ENCODE results near the gene ADIPOR2.
"Not testable (repeated sequence)": the region's sequence is repeated elsewhere in the genome, so short reads cannot be mapped to it uniquely, and the experiment has no call there.

The ADIPOR2 gene

GRCh38 chr12:1809591-1810190, 118.8 kb downstream of the ADIPOR2 start:
- H3K4me3 ChIP-seq (ENCODE audit: low read length), result no peak overlapping the region
- H2AFZ ChIP-seq (ENCODE audit: low read depth, low read length), result no peak overlapping the region
- H3K4me1 ChIP-seq (ENCODE audit: insufficient read depth, low read length), result no peaks in the 10 kb centered on the region
- H3K27me3 ChIP-seq (ENCODE audit: insufficient read depth, low read length), result peaks cover 5% of the 10 kb centered on the region
- no peaks in the 10 kb centered on the region for H3K9me3 ChIP-seq (ENCODE audit: low read length)
- no peaks in the 10 kb centered on the region for H3K36me3 ChIP-seq (ENCODE audit: insufficient read depth, low read length)

- no peak overlapping the region for H3K4me3 ChIP-seq (ENCODE audit: low read length)
- no peaks in the 10 kb centered on the region for H3K36me3 ChIP-seq (ENCODE audit: insufficient read depth, low read length)
- no peak overlapping the region for H2AFZ ChIP-seq (ENCODE audit: low read depth, low read length)
- H3K27me3 ChIP-seq (ENCODE audit: insufficient read depth, low read length), result peaks cover 5% of the 10 kb centered on the region
- no peaks in the 10 kb centered on the region for H3K9me3 ChIP-seq (ENCODE audit: low read length)
- H3K4me1 ChIP-seq (ENCODE audit: insufficient read depth, low read length), result no peaks in the 10 kb centered on the region
Observed at GRCh38 chr12:1810201-1810930, 119.5 kb downstream of the ADIPOR2 start.

GRCh38 chr12:1810931-1811280, 120.0 kb downstream of the ADIPOR2 start:
- H3K4me1 ChIP-seq (ENCODE audit: insufficient read depth, low read length), result no peaks in the 10 kb centered on the region

GRCh38 chr12:1811281-1811947, 120.5 kb downstream of the ADIPOR2 start:
- Histone ChIP-seq H2AFZ (ENCODE audit: low read depth, low read length) (no peak overlapping the region), H3K9me3 (ENCODE audit: low read length) (no peaks in the 10 kb centered on the region)

More at GRCh38 chr12:1810931-1811280, 120.0 kb downstream of the ADIPOR2 start:
- Histone ChIP-seq H2AFZ (ENCODE audit: low read depth, low read length) (no peak overlapping the region), H3K36me3 (ENCODE audit: insufficient read depth, low read length) (no peaks in the 10 kb centered on the region), H3K27me3 (ENCODE audit: insufficient read depth, low read length) (peaks cover 9% of the 10 kb centered on the region), H3K9me3 (ENCODE audit: low read length) (no peaks in the 10 kb centered on the region), H3K4me3 (ENCODE audit: low read length) (no peak overlapping the region)

GRCh38 chr12:1811948-1812291, 121.0 kb downstream of the ADIPOR2 start:
- H3K36me3 ChIP-seq (ENCODE audit: insufficient read depth, low read length), result no peaks in the 10 kb centered on the region
- H3K9me3 ChIP-seq (ENCODE audit: low read length), result peaks cover 2% of the 10 kb centered on the region
- H2AFZ ChIP-seq (ENCODE audit: low read depth, low read length), result no peak overlapping the region
- peaks cover 9% of the 10 kb centered on the region for H3K27me3 ChIP-seq (ENCODE audit: insufficient read depth, low read length)
- no peak overlapping the region for H3K4me3 ChIP-seq (ENCODE audit: low read length)
- H3K4me1 ChIP-seq (ENCODE audit: insufficient read depth, low read length), result no peaks in the 10 kb centered on the region

More at GRCh38 chr12:1811281-1811947, 120.5 kb downstream of the ADIPOR2 start:
- H3K36me3 ChIP-seq (ENCODE audit: insufficient read depth, low read length), result no peaks in the 10 kb centered on the region
- H3K27me3 ChIP-seq (ENCODE audit: insufficient read depth, low read length), result peaks cover 9% of the 10 kb centered on the region
- H3K4me1 ChIP-seq (ENCODE audit: insufficient read depth, low read length), result no peaks in the 10 kb centered on the region
- no peak overlapping the region for H3K4me3 ChIP-seq (ENCODE audit: low read length)

GRCh38 chr12:1812650-1813302, 121.9 kb downstream of the ADIPOR2 start:
- Histone ChIP-seq H3K27me3 (ENCODE audit: insufficient read depth, low read length) (peaks cover 9% of the 10 kb centered on the region), H3K36me3 (ENCODE audit: insufficient read depth, low read length) (no peaks in the 10 kb centered on the region)

GRCh38 chr12:1814266-1814665, 123.4 kb downstream of the ADIPOR2 start:
- no peak overlapping the region for H3K4me3 ChIP-seq (ENCODE audit: low read length)
- no peaks in the 10 kb centered on the region for H3K4me1 ChIP-seq (ENCODE audit: insufficient read depth, low read length)
- no peaks in the 10 kb centered on the region for H3K36me3 ChIP-seq (ENCODE audit: insufficient read depth, low read length)
- H3K27me3 ChIP-seq (ENCODE audit: insufficient read depth, low read length), result peaks cover 13% of the 10 kb centered on the region
- H3K9me3 ChIP-seq (ENCODE audit: low read length), result peaks cover 2% of the 10 kb centered on the region
- no peak overlapping the region for H2AFZ ChIP-seq (ENCODE audit: low read depth, low read length)

More at GRCh38 chr12:1812650-1813302, 121.9 kb downstream of the ADIPOR2 start:
- Histone ChIP-seq H3K4me1 (ENCODE audit: insufficient read depth, low read length) (no peaks in the 10 kb centered on the region), H3K4me3 (ENCODE audit: low read length) (no peak overlapping the region), H3K9me3 (ENCODE audit: low read length) (peaks cover 2% of the 10 kb centered on the region), H2AFZ (ENCODE audit: low read depth, low read length) (no peak overlapping the region)

DNA sequence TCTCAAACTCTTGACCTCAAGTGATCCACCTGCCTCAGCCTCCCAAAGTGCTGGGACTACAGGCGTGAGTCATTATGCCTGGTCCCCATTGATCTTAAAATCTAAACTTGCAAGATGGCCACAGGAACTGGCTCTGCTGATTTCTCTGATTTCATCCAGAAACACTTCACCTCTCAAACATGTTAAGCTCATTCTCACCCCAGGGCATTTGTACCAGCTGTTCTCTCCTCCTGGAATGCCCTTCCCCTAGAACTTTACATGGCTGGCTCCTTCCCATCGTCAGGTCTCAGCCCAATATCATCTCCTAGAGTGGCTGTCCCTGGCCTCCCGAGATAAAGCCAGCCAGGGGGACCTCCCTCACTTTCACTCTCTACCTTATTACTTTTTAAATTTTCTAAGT, 124.2 kb downstream of the ADIPOR2 start:
- Histone ChIP-seq H3K36me3 (ENCODE audit: insufficient read depth, low read length) (no peaks in the 10 kb centered on the region), H2AFZ (ENCODE audit: low read depth, low read length) (no peak overlapping the region), H3K9me3 (ENCODE audit: low read length) (peaks cover 2% of the 10 kb centered on the region), H3K27me3 (ENCODE audit: insufficient read depth, low read length) (peaks cover 22% of the 10 kb centered on the region), H3K4me1 (ENCODE audit: insufficient read depth, low read length) (no peaks in the 10 kb centered on the region), H3K4me3 (ENCODE audit: low read length) (no peak overlapping the region)

GRCh38 chr12:1815814-1816729, 125.2 kb downstream of the ADIPOR2 start:
- Histone ChIP-seq H3K27me3 (ENCODE audit: insufficient read depth, low read length) (peaks cover 26% of the 10 kb centered on the region), H3K4me3 (ENCODE audit: low read length) (no peak overlapping the region), H2AFZ (ENCODE audit: low read depth, low read length) (no peak overlapping the region), H3K4me1 (ENCODE audit: insufficient read depth, low read length) (no peaks in the 10 kb centered on the region), H3K36me3 (ENCODE audit: insufficient read depth, low read length) (no peaks in the 10 kb centered on the region), H3K9me3 (ENCODE audit: low read length) (peaks cover 2% of the 10 kb centered on the region)

GRCh38 chr12:1816730-1817348, 126.0 kb downstream of the ADIPOR2 start:
- H3K36me3 ChIP-seq (ENCODE audit: insufficient read depth, low read length), result no peaks in the 10 kb centered on the region
- no peaks in the 10 kb centered on the region for H3K4me1 ChIP-seq (ENCODE audit: insufficient read depth, low read length)
- peaks cover 34% of the 10 kb centered on the region for H3K27me3 ChIP-seq (ENCODE audit: insufficient read depth, low read length)
- no peak overlapping the region for H2AFZ ChIP-seq (ENCODE audit: low read depth, low read length)
- H3K4me3 ChIP-seq (ENCODE audit: low read length), result no peak overlapping the region
- H3K9me3 ChIP-seq (ENCODE audit: low read length), result peaks cover 2% of the 10 kb centered on the region

GRCh38 chr12:1817928-1818327, 127.1 kb downstream of the ADIPOR2 start:
- H3K27me3 ChIP-seq (ENCODE audit: insufficient read depth, low read length), result peaks cover 45% of the 10 kb centered on the region
- not testable (repeated sequence) for H3K4me1 ChIP-seq (ENCODE audit: insufficient read depth, low read length); H2AFZ ChIP-seq (ENCODE audit: low read depth, low read length); H3K4me3 ChIP-seq (ENCODE audit: low read length); H3K9me3 ChIP-seq (ENCODE audit: low read length); H3K36me3 ChIP-seq (ENCODE audit: insufficient read depth, low read length)

- Histone ChIP-seq H3K36me3 (ENCODE audit: insufficient read depth, low read length) (no peaks in the 10 kb centered on the region), H3K4me1 (ENCODE audit: insufficient read depth, low read length) (no peaks in the 10 kb centered on the region), H3K27me3 (ENCODE audit: insufficient read depth, low read length) (peaks cover 53% of the 10 kb centered on the region), H3K9me3 (ENCODE audit: low read length) (peaks cover 2% of the 10 kb centered on the region), H3K4me3 (ENCODE audit: low read length) (no peak overlapping the region), H2AFZ (ENCODE audit: low read depth, low read length) (no peak overlapping the region)
Observed at GRCh38 chr12:1819050-1819449, 128.2 kb downstream of the ADIPOR2 start.
